ENCODE measurements around the gene OSBPL2.

The OSBPL2 gene

GRCh38 chr20:62305149-62305764 is 66.9 kb downstream of the OSBPL2 start:
- Histone ChIP-seq H4K91ac (ENCODE audit: low read depth, low read length) (no peak overlapping the region), H3K4me1 (ENCODE audit: control insufficient read depth in 1 of 2, insufficient read depth in 2 of 2, low read length in 2 of 2) (peaks cover 6 to 9% of the 10 kb centered on the region in 2 experiments), H3K14ac (ENCODE audit: low read length) (no peak overlapping the region), H3K4me3 (ENCODE audit: low read depth, low read length) (no peak overlapping the region), H3K23ac (ENCODE audit: low read length) (no peak overlapping the region), H2BK5ac (ENCODE audit: low read depth, low read length, poor library complexity) (no peak overlapping the region), H3K4ac (ENCODE audit: low read depth, low read length) (peak overlapping the region; percentile 93), H2AK5ac (ENCODE audit: low read length) (no peak overlapping the region), H3K9ac (ENCODE audit: low read length) (no peak overlapping the region), H3K36me3 (ENCODE audit: control insufficient read depth in 1 of 2, insufficient read depth in 2 of 2, low read length in 2 of 2) (peaks cover 60 to 63% of the 10 kb centered on the region in 2 experiments), H3K4me2 (ENCODE audit: low read length) (no peak overlapping the region), H3K27me3 (ENCODE audit: insufficient read depth, low read length) (no peaks in the 10 kb centered on the region), H3K9me3 (ENCODE audit: insufficient read depth, low read depth, low read length) (peaks cover 5% of the 10 kb centered on the region), H4K8ac (ENCODE audit: low read depth, low read length) (no peak overlapping the region), H3K18ac (ENCODE audit: low read length) (no peak overlapping the region), H2BK12ac (ENCODE audit: low read length) (no peak overlapping the region), H2BK120ac (ENCODE audit: insufficient read depth, low read length, poor library complexity) (no peak overlapping the region), H3K79me2 (ENCODE audit: control insufficient read depth, insufficient read depth, low read length, poor library complexity) (peaks cover 27% of the 10 kb centered on the region), H3K79me1 (ENCODE audit: low read length) (peaks cover 11% of the 10 kb centered on the region), H4K12ac (ENCODE audit: low read depth, low read length) (no peak overlapping the region), H2AFZ (ENCODE audit: insufficient read depth, low read length, poor library complexity) (no peak overlapping the region), H3K27ac (ENCODE audit: low read depth, low read length) (no peak overlapping the region)
- DNase-seq = no peak
- no CpG with 5 or more reads among the region's 18 CpGs for WGBS (ENCODE audit: extremely low coverage, insufficient coverage, insufficient read length)

- H3K23ac ChIP-seq (ENCODE audit: low read length) = no peak overlapping the region
- no peaks in the 10 kb centered on the region for H3K27me3 ChIP-seq (ENCODE audit: insufficient read depth, low read length)
- H4K91ac ChIP-seq (ENCODE audit: low read depth, low read length) = no peak overlapping the region
- H3K9me3 ChIP-seq (ENCODE audit: insufficient read depth, low read depth, low read length) = peaks cover 5% of the 10 kb centered on the region
- peaks cover 11% of the 10 kb centered on the region for H3K79me1 ChIP-seq (ENCODE audit: low read length)
- no peak overlapping the region for H3K9ac ChIP-seq (ENCODE audit: low read length)
- no CpG with 5 or more reads among the region's 33 CpGs for WGBS (ENCODE audit: extremely low coverage, insufficient coverage, insufficient read length)
- H2AFZ ChIP-seq (ENCODE audit: insufficient read depth, low read length, poor library complexity) = no peak overlapping the region
- H3K36me3 ChIP-seq (ENCODE audit: control insufficient read depth in 1 of 2, insufficient read depth in 2 of 2, low read length in 2 of 2) = peaks cover 66 to 70% of the 10 kb centered on the region in 2 experiments
- no peak overlapping the region for H2BK5ac ChIP-seq (ENCODE audit: low read depth, low read length, poor library complexity)
- H3K4me1 ChIP-seq (ENCODE audit: control insufficient read depth in 1 of 2, insufficient read depth in 2 of 2, low read length in 2 of 2) = peaks cover 6 to 9% of the 10 kb centered on the region in 2 experiments
- no peak for DNase-seq
- peaks cover 27% of the 10 kb centered on the region for H3K79me2 ChIP-seq (ENCODE audit: control insufficient read depth, insufficient read depth, low read length, poor library complexity)
- H2BK12ac ChIP-seq (ENCODE audit: low read length) = no peak overlapping the region
- no peak overlapping the region for H3K4me3 ChIP-seq (ENCODE audit: low read depth, low read length)
- no peak overlapping the region for H2BK120ac ChIP-seq (ENCODE audit: insufficient read depth, low read length, poor library complexity)
- no peak overlapping the region for H2AK5ac ChIP-seq (ENCODE audit: low read length)
- no peak overlapping the region for H3K4me2 ChIP-seq (ENCODE audit: low read length)
- H3K4ac ChIP-seq (ENCODE audit: low read depth, low read length) = peak overlapping the region; percentile 93
- H4K12ac ChIP-seq (ENCODE audit: low read depth, low read length) = no peak overlapping the region
- H3K27ac ChIP-seq (ENCODE audit: low read depth, low read length) = no peak overlapping the region
- no peak overlapping the region for H3K14ac ChIP-seq (ENCODE audit: low read length)
- H3K18ac ChIP-seq (ENCODE audit: low read length) = peak overlapping the region; percentile 21
- no peak overlapping the region for H4K8ac ChIP-seq (ENCODE audit: low read depth, low read length)
Observed at GRCh38 chr20:62305765-62306413, 67.6 kb downstream of the OSBPL2 start.

GRCh38 chr20:62306414-62307187 is 68.3 kb downstream of the OSBPL2 start:
- no CpG with 5 or more reads among the region's 27 CpGs for WGBS (ENCODE audit: extremely low coverage, insufficient coverage, insufficient read length)
- H4K8ac ChIP-seq (ENCODE audit: low read depth, low read length) = no peak overlapping the region
- H2BK12ac ChIP-seq (ENCODE audit: low read length) = no peak overlapping the region
- no peak overlapping the region for H2AFZ ChIP-seq (ENCODE audit: insufficient read depth, low read length, poor library complexity)
- H3K36me3 ChIP-seq (ENCODE audit: control insufficient read depth in 1 of 2, insufficient read depth in 2 of 2, low read length in 2 of 2) = peaks cover 74 to 76% of the 10 kb centered on the region in 2 experiments
- H3K23ac ChIP-seq (ENCODE audit: low read length) = no peak overlapping the region
- H2AK5ac ChIP-seq (ENCODE audit: low read length) = no peak overlapping the region
- no peaks in the 10 kb centered on the region for H3K27me3 ChIP-seq (ENCODE audit: insufficient read depth, low read length)
- peak overlapping the region; percentile 38 for H4K12ac ChIP-seq (ENCODE audit: low read depth, low read length)
- no peak overlapping the region for H3K4me3 ChIP-seq (ENCODE audit: low read depth, low read length)
- H3K9me3 ChIP-seq (ENCODE audit: insufficient read depth, low read depth, low read length) = peaks cover 5% of the 10 kb centered on the region
- no peak overlapping the region for H4K91ac ChIP-seq (ENCODE audit: low read depth, low read length)
- H3K4me2 ChIP-seq (ENCODE audit: low read length) = no peak overlapping the region
- no peak overlapping the region for H3K14ac ChIP-seq (ENCODE audit: low read length)
- no peak for DNase-seq
- H3K79me2 ChIP-seq (ENCODE audit: control insufficient read depth, insufficient read depth, low read length, poor library complexity) = peaks cover 27% of the 10 kb centered on the region
- no peak overlapping the region for H2BK5ac ChIP-seq (ENCODE audit: low read depth, low read length, poor library complexity)
- peak overlapping the region; percentile 8 for H3K4ac ChIP-seq (ENCODE audit: low read depth, low read length)
- H2BK120ac ChIP-seq (ENCODE audit: insufficient read depth, low read length, poor library complexity) = no peak overlapping the region
- H3K18ac ChIP-seq (ENCODE audit: low read length) = no peak overlapping the region
- no peak overlapping the region for H3K27ac ChIP-seq (ENCODE audit: low read depth, low read length)
- peaks cover 4 to 9% of the 10 kb centered on the region in 2 experiments for H3K4me1 ChIP-seq (ENCODE audit: control insufficient read depth in 1 of 2, insufficient read depth in 2 of 2, low read length in 2 of 2)
- H3K79me1 ChIP-seq (ENCODE audit: low read length) = peaks cover 11% of the 10 kb centered on the region
- no peak overlapping the region for H3K9ac ChIP-seq (ENCODE audit: low read length)

- Histone ChIP-seq H3K4me1 (ENCODE audit: control insufficient read depth in 1 of 2, insufficient read depth in 2 of 2, low read length in 2 of 2) (peaks cover 4 to 9% of the 10 kb centered on the region in 2 experiments), H4K8ac (ENCODE audit: low read depth, low read length) (no peak overlapping the region), H3K36me3 (ENCODE audit: control insufficient read depth in 1 of 2, insufficient read depth in 2 of 2, low read length in 2 of 2) (peaks cover 82 to 84% of the 10 kb centered on the region in 2 experiments), H3K27me3 (ENCODE audit: insufficient read depth, low read length) (no peaks in the 10 kb centered on the region), H3K14ac (ENCODE audit: low read length) (no peak overlapping the region), H3K27ac (ENCODE audit: low read depth, low read length) (no peak overlapping the region), H3K4me2 (ENCODE audit: low read length) (no peak overlapping the region), H3K4me3 (ENCODE audit: low read depth, low read length) (no peak overlapping the region), H3K9me3 (ENCODE audit: insufficient read depth, low read depth, low read length) (peaks cover 5% of the 10 kb centered on the region), H3K79me2 (ENCODE audit: control insufficient read depth, insufficient read depth, low read length, poor library complexity) (peaks cover 25% of the 10 kb centered on the region), H2BK12ac (ENCODE audit: low read length) (no peak overlapping the region), H3K23ac (ENCODE audit: low read length) (no peak overlapping the region), H3K18ac (ENCODE audit: low read length) (no peak overlapping the region), H3K9ac (ENCODE audit: low read length) (no peak overlapping the region), H2AK5ac (ENCODE audit: low read length) (no peak overlapping the region), H4K12ac (ENCODE audit: low read depth, low read length) (no peak overlapping the region), H2BK5ac (ENCODE audit: low read depth, low read length, poor library complexity) (no peak overlapping the region), H2BK120ac (ENCODE audit: insufficient read depth, low read length, poor library complexity) (no peak overlapping the region), H4K91ac (ENCODE audit: low read depth, low read length) (no peak overlapping the region), H2AFZ (ENCODE audit: insufficient read depth, low read length, poor library complexity) (no peak overlapping the region), H3K4ac (ENCODE audit: low read depth, low read length) (no peak overlapping the region), H3K79me1 (ENCODE audit: low read length) (peaks cover 6% of the 10 kb centered on the region)
- no peak for DNase-seq
- no CpG with 5 or more reads among the region's 42 CpGs for WGBS (ENCODE audit: extremely low coverage, insufficient coverage, insufficient read length)
Observed at GRCh38 chr20:62307226-62308101, 69.1 kb downstream of the OSBPL2 start.

Measured in trophoblast cell (in vitro differentiated cells and primary cell).